ENCODE results near the gene GJC3. TPM values are rescaled to one million over a fixed set of nuclear protein-coding genes. Genes with fewer than 3 reads are reported as not detected.
A peak's percentile ranks its signal among the peaks of the same experiment; 100 is the strongest.
"Not testable (repeated sequence)": the region's sequence is repeated elsewhere in the genome, so short reads cannot be mapped to it uniquely, and the experiment has no call there.

GJC3 gene
- not detected in 2 replicates for total RNA-seq (ENCODE audit: low replicate concordance)

DNA sequence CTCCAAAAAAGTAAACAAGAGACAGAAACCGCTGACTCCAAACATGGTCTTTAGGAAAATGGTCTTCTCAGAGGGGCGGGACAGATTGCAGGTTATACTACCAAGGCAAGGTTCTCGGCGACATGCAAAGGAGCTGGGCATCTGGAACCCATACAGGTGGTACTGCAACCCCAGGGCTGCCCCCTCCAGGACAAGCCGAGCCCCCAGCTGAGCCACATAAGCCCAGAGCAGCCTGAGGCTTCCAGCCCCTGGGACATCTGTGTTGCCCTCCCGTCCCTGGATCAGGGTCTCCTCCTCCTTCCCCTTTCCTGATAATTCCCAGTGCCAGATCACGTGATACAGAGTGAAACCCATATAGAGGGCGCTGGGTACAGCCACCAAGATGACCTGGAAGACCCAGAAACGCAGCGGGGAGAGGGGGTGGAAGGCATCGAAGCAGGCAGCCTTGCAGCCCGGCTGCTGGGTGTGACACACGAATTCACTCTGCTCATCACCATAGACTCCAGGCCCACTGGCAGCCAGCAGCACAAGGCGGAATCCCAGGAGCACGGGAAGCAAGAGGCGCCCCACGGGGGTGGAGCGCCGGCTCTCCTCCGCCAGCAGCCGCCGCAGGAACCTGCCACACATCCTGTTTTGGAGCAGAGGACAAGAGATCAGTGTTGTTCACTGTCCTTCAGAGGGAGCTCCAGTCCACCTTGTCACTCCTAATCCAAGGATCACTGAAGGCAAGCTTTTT lies at the start of gene GJC3:
Gene GJC3, minus strand, starts transcription at position 627 of the 736 bp plus-strand sequence. Its CDS starts 0 bp downstream, at position 627.
- peak; percentile 45 for TF ChIP-seq CTCF (IDR thresholded peaks at IDR 0.05; ENCODE audit: insufficient read depth, low read length)
- peak; percentile 47 for DNase-seq (ENCODE audit: low read depth)
- peak within 1 kb of the TSS; percentile 28 for H3K4me3 ChIP-seq (ENCODE audit: low read depth, low read length)

DNA sequence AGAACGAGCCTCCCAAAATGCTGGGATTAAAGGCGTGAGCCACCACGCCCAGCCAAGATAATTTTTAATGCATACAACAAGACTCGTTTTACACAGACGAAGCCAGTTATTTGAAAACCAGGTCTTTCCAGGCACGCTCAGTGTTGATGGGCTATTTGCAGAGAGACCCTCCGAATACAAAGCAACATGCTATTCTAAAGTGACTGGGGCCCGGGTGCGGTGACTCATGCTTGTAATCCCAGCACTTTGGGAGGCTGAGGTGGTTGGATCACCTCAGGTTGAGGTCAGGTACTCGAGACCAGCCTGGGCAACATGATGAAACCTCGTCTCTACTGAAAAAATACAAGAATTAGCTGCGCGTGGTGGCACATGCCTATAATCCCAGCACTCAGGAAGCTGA lies 47.2 kb upstream of the GJC3 start:
- H3K4me3 ChIP-seq (ENCODE audit: low read depth, low read length) = no peak overlapping the region
- TF ChIP-seq CTCF (IDR thresholded peaks at IDR 0.05; ENCODE audit: insufficient read depth, low read length) = no peak
- no peak for DNase-seq (ENCODE audit: low read depth)

DNA sequence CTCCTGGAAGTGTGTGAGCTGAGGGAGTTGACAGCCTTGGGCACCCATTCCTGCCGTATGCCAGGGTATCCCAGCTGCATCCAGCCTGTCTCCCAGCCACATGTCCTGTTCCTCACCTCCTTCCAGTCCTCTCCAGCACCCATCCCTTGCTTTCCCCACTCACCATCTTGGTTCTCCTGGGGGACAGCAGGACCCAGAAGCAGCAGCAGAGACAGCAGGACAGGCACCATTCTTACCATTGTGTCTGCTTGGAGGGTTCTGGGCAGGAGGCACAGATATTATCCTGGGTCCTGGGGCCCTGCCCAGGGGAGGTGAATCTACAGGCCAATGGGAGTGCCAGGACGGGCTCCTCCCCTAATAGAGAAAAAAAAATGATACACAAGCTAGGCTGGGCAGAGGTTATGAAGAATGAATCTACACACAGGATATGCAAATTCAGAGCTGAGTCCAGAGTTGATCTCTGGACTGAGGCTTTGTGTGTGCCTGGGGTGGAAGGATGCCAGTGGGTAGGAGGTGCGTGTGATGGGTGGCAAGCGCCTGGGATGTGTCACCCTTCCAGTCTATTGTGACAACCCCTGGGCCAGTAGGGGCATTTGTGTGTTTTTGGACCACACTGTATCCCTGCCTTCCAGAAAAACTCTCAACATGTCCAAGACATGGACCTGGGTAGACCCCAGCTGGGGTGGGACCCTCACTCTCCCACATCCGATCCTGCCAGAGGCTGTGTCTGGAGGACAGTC lies 46.5 kb upstream of the GJC3 start, which contains the start of gene AZGP1:
Gene AZGP1, minus strand, starts transcription at position 250 of the 740 bp plus-strand sequence. Its CDS starts 11 bp downstream, at position 239.
- no peak for TF ChIP-seq CTCF (IDR thresholded peaks at IDR 0.05; ENCODE audit: insufficient read depth, low read length)
- DNase-seq (ENCODE audit: low read depth) = no peak
- H3K4me3 ChIP-seq (ENCODE audit: low read depth, low read length) = no peak within 1 kb of the TSS

DNA sequence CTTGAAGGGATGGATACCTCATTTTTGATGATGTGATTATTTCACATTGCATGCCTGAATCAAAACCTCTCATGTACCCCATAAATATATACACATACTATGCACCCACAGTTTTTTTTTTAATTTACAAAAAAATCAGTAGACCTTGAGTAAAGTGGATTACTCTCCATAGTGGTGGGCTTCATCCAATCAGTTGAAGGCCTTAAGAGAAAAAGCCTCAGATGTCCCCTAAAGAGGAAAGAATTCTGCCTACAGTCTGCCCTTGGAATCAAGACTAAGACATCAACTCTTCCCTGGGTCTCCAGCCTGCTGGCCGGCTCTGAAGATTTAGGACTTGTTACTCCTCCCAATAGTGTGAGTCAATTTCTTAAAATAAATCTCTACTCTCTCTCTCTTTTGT lies 45.3 kb upstream of the GJC3 start:
- no peak overlapping the region for H3K4me3 ChIP-seq (ENCODE audit: low read depth, low read length)
- DNase-seq (ENCODE audit: low read depth) = no peak
- no peak for TF ChIP-seq CTCF (IDR thresholded peaks at IDR 0.05; ENCODE audit: insufficient read depth, low read length)

DNA sequence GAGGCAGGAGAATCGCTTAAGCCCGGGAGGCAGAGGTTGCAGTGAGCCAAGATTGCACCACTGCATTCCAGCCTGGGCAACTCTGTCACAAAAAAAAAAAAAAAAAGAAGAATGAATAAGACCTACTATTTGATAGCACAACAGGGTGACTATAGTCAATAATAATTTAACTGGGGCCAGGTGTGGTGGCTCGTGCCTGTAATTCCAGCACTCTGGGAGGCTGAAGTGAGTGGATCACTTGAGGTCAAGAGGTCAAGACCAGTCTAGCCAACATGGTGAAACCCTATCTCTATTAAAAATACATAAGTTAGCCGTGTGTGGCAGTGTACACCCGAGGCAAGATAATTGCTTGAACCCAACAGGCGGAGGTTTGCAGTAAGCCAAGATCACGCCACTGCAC lies 44.4 kb upstream of the GJC3 start:
- not testable (repeated sequence) for H3K4me3 ChIP-seq (ENCODE audit: low read depth, low read length); DNase-seq (ENCODE audit: low read depth)

DNA sequence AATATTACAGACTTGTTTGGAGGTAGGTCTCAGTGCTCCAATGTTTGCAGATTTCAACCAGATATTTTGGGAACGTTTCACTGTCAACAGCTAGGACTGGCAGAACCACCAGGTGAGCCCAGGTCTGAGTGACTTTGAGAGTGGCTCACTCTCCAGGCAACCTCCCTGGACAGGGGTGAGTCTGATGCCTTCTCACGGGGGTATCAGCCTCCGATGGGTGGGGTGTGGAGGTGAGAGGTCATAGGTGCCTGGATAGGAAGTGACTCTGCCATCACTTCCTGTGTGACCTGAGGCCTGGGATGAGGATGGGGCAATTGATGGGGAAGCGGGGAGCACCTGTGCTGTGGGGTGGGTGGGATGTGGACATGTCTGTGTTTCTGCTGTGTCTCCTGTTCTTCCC lies 41.8 kb upstream of the GJC3 start:
- DNase-seq (ENCODE audit: low read depth) = no peak
- TF ChIP-seq CTCF (IDR thresholded peaks at IDR 0.05; ENCODE audit: insufficient read depth, low read length) = no peak
- H3K4me3 ChIP-seq (ENCODE audit: low read depth, low read length) = no peak overlapping the region

GRCh38 chr7:99969813-99970212 lies 40.4 kb upstream of the GJC3 start:
- DNase-seq (ENCODE audit: low read depth); H3K4me3 ChIP-seq (ENCODE audit: low read depth, low read length): not testable (repeated sequence)
